CD4-positive, alpha-beta T cell (primary cell): ENCODE results near the gene GFI1. TPM values are rescaled to one million over a fixed set of nuclear protein-coding genes. Genes with fewer than 3 reads are reported as not detected.

Experiments
- ATAC-seq: fragments of 200-7000 bp; cut with Tn5 transposase; one replicate; pipeline ENCODE4 v1.10.0; 2022; ENCODE audit warnings: mild to moderate bottlenecking; ENCODE audit not compliant: poor library complexity
- CTCF ChIA-PET: fragments of 350-600 bp; sonication (Branson Sonifier 250); formaldehyde crosslinking; loops from one replicate; lab custom pipeline; 2021; ENCODE audit warnings: antibody characterized with exemption, inconsistent platforms; lab: Charles Lee
- POLR2A ChIA-PET: fragments of 350-600 bp; sonication (Branson Sonifier 250); formaldehyde crosslinking; loops from one replicate; lab custom pipeline; 2021; ENCODE audit warnings: antibody characterized with exemption, inconsistent platforms; lab: Charles Lee
- DNase-seq, 14 experiments: peaks; one replicate each; pipeline ENCODE4 v3.0.0-alpha.2; 2013 to 2020; ENCODE audit warnings: mixed read lengths in 2 of 14
- H3K27ac ChIP-seq, 2 donors: one replicate each; pipeline versions ENCODE4 v1.5.1 to v1.7.0; 2013; ENCODE audit warnings: low read length in 2 of 2, low read depth in 1 of 2, mild to moderate bottlenecking in 1 of 2
- H3K27me3 ChIP-seq, 2 experiments: 1 replicate in 1 of 2; 2 replicates in 1 of 2; pipeline versions ENCODE4 v1.6.1 to v1.7.0; 2013; ENCODE audit warnings: low read length in 2 of 2, control low read depth in 1 of 2, mild to moderate bottlenecking in 1 of 2, moderate library complexity in 1 of 2; ENCODE audit not compliant: insufficient read depth in 2 of 2, control insufficient read depth in 1 of 2
- H3K36me3 ChIP-seq: one replicate; pipeline ENCODE4 v1.6.1; 2013; ENCODE audit warnings: low read length, control low read depth; ENCODE audit not compliant: insufficient read depth
- H3K4me1 ChIP-seq: one replicate; pipeline ENCODE4 v1.6.1; 2013; ENCODE audit warnings: low read length, control low read depth; ENCODE audit not compliant: insufficient read depth
- H3K4me3 ChIP-seq: one replicate; pipeline ENCODE4 v1.5.1; 2013; ENCODE audit warnings: mild to moderate bottlenecking, low read length, moderate library complexity
- H3K9me3 ChIP-seq, 2 experiments: 1 replicate in 1 of 2; 2 replicates in 1 of 2; pipeline versions ENCODE4 v1.6.1 to v1.7.0; 2013; ENCODE audit warnings: low read length in 2 of 2, mild to moderate bottlenecking in 2 of 2, control low read depth in 1 of 2, moderate library complexity in 1 of 2; ENCODE audit not compliant: control insufficient read depth in 1 of 2, insufficient read depth in 1 of 2
- H3K27ac Mint-ChIP-seq: one replicate; pipeline ENCODE4 v1.8.0; 2020; ENCODE audit warnings: mixed read lengths
- H3K27me3 Mint-ChIP-seq: one replicate; pipeline ENCODE4 v1.8.0; 2021; ENCODE audit warnings: mixed read lengths
- H3K36me3 Mint-ChIP-seq: one replicate; pipeline ENCODE4 v1.8.0; 2021; ENCODE audit warnings: low read depth, mixed read lengths
- H3K4me1 Mint-ChIP-seq: one replicate; pipeline ENCODE4 v1.8.0; 2021; ENCODE audit warnings: low read depth, mixed read lengths
- H3K4me3 Mint-ChIP-seq: one replicate; pipeline ENCODE4 v1.8.0; 2020; ENCODE audit warnings: mild to moderate bottlenecking, mixed read lengths
- H3K9me3 Mint-ChIP-seq: one replicate; pipeline ENCODE4 v1.8.0; 2020; ENCODE audit warnings: mixed read lengths
- CTCF ChIP-seq: fragments of 200-600 bp; IDR thresholded peaks from one replicate; pipeline ENCODE4 v1.8.0; 2022; ENCODE audit warnings: antibody characterized with exemption, mild to moderate bottlenecking
- intact Hi-C, 2 experiments: fragments of 100-400 bp; cut with DNase I in 1 of 2; cut with micrococcal nuclease in 1 of 2; formaldehyde crosslinking; loops; one replicate each; pipeline versions ENCODE4 v1.15.1 to v1.9.0; 2023 to 2025; cut with DNase I, micrococcal nuclease
- total RNA-seq, 174 experiments: library from RNA in 2 of 174; stranded (reverse) in 2 of 174; gene quantifications; one replicate each; pipeline ENCODE4 v1.2.3 and lab custom pipeline; 2021 to 2026

The GFI1 gene
- total RNA-seq, 2 experiments from 2014 or later: 13.0 to 15.3 TPM

GRCh38 chr1:92511541-92511940, 24.8 kb upstream of the GFI1 start:
- Histone ChIP-seq H3K27me3 (no peaks in the 10 kb centered on the region), H3K4me3 (no peak overlapping the region), H3K36me3 (no peaks in the 10 kb centered on the region), H3K4me1 (no peaks in the 10 kb centered on the region), H3K9me3 (no peaks in the 10 kb centered on the region), H3K27ac (no peak overlapping the region)
- no peak overlapping the region for H3K27ac Mint-ChIP-seq
- POLR2A ChIA-PET: interaction anchor here (1.4 kb wide), 1 partner anchor 72 kb away, joined by 3 read pairs; no protein-coding TSS in a partner anchor
- H3K36me3 Mint-ChIP-seq: no peaks in the 10 kb centered on the region
- H3K27me3 Mint-ChIP-seq: no peaks in the 10 kb centered on the region
- intact Hi-C loops: no loop called here
- TF ChIP-seq CTCF: no peak
- no peak for ATAC-seq
- H3K4me3 Mint-ChIP-seq: no peak overlapping the region
- CTCF ChIA-PET: interaction anchor here (1.5 kb wide), 1 partner anchor 9 kb away, joined by 3 read pairs; no protein-coding TSS in a partner anchor
- DNase-seq: no peak
- H3K9me3 Mint-ChIP-seq: no peaks in the 10 kb centered on the region
- no peaks in the 10 kb centered on the region for H3K4me1 Mint-ChIP-seq

GRCh38 chr1:92509619-92510018, 22.9 kb upstream of the GFI1 start:
- ATAC-seq (no peak), DNase-seq (no peak)
- no peak overlapping the region for H3K27ac ChIP-seq
- H3K4me3 ChIP-seq: no peak overlapping the region
- no peaks in the 10 kb centered on the region for H3K9me3 ChIP-seq
- H3K36me3 ChIP-seq: no peaks in the 10 kb centered on the region
- ChIA-PET CTCF (no interaction called here), POLR2A (no interaction called here)
- Mint-ChIP-seq H3K36me3 (no peaks in the 10 kb centered on the region), H3K27me3 (no peaks in the 10 kb centered on the region), H3K4me1 (peaks cover 10% of the 10 kb centered on the region), H3K9me3 (no peaks in the 10 kb centered on the region), H3K4me3 (no peak overlapping the region), H3K27ac (no peak overlapping the region)
- intact Hi-C loops: no loop called here
- H3K27me3 ChIP-seq: no peaks in the 10 kb centered on the region
- TF ChIP-seq CTCF: no peak
- peaks cover under 1% of the 10 kb centered on the region for H3K4me1 ChIP-seq

GRCh38 chr1:92505015-92505692, 18.4 kb upstream of the GFI1 start:
- TF ChIP-seq CTCF: no peak
- no peaks in the 10 kb centered on the region for H3K36me3 Mint-ChIP-seq
- ChIA-PET POLR2A (no interaction called here), CTCF (no interaction called here)
- H3K27ac Mint-ChIP-seq: no peak overlapping the region
- peaks cover 24% of the 10 kb centered on the region for H3K4me1 Mint-ChIP-seq
- Histone ChIP-seq H3K4me1 (peaks cover 5% of the 10 kb centered on the region), H3K36me3 (no peaks in the 10 kb centered on the region), H3K9me3 (no peaks in the 10 kb centered on the region), H3K4me3 (no peak overlapping the region), H3K27ac (no peak overlapping the region), H3K27me3 (no peaks in the 10 kb centered on the region)
- no peaks in the 10 kb centered on the region for H3K27me3 Mint-ChIP-seq
- intact Hi-C loops: no loop called here
- no peak overlapping the region for H3K4me3 Mint-ChIP-seq
- no peak for ATAC-seq
- H3K9me3 Mint-ChIP-seq: no peaks in the 10 kb centered on the region
- no peak for DNase-seq
